GM12875 (cell line): ENCODE results near the gene PCDH7.

Source experiments
- H3K4me3 ChIP-seq: one replicate; pipeline ENCODE4 v1.5.1; 2011; ENCODE audit warnings: low read depth, low read length, control low read depth
- TF ChIP-seq, protein P1 (sequence below): IDR thresholded peaks from 2 replicates; pipeline ENCODE4 v1.5.1; 2011; ENCODE audit warnings: low read depth, mild to moderate bottlenecking, control low read depth, inconsistent platforms, low read length, moderate library complexity, borderline replicate concordance; ENCODE audit not compliant: insufficient read depth

The PCDH7 gene

DNA sequence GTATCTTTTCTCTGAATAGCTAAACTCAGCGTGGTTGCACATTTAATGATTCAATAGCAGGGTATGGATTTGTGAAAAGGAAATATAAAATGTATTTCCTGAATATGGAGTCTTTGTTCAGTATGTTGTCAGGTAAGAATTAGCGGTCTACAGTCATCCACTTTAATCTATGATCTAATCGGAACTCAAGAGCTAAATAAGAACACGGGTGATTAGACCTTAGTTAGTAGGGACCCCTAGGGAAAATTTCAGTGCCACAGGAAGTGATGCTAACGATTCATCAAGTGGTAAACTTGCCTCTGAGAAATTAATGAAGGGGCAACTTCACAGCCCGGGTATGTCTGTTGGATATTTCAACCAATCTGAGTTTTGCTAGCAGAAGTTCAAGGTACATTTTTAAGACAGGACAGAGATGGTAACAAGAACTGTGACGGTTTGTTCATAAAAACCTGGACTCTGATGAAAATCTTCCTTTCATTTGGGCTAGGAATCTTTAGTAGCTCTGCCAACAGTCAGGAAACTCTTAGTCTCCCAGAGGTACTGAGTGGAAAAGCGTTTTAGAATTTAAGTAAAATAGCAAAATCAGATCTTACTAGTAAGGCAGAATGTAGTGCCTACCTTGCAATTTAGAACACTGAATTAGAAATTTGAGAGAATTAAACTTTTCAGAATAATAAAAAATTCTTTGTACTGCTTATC lies 47.1 kb downstream of the PCDH7 start:
- H3K4me3 ChIP-seq = no peak overlapping the region
- TF ChIP-seq, protein P1, sequence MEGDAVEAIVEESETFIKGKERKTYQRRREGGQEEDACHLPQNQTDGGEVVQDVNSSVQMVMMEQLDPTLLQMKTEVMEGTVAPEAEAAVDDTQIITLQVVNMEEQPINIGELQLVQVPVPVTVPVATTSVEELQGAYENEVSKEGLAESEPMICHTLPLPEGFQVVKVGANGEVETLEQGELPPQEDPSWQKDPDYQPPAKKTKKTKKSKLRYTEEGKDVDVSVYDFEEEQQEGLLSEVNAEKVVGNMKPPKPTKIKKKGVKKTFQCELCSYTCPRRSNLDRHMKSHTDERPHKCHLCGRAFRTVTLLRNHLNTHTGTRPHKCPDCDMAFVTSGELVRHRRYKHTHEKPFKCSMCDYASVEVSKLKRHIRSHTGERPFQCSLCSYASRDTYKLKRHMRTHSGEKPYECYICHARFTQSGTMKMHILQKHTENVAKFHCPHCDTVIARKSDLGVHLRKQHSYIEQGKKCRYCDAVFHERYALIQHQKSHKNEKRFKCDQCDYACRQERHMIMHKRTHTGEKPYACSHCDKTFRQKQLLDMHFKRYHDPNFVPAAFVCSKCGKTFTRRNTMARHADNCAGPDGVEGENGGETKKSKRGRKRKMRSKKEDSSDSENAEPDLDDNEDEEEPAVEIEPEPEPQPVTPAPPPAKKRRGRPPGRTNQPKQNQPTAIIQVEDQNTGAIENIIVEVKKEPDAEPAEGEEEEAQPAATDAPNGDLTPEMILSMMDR = no peak

- TF ChIP-seq, protein P1 = no peak
- no peak overlapping the region for H3K4me3 ChIP-seq
Observed at GRCh38 chr4:30768277-30768676, 48.1 kb downstream of the PCDH7 start.

DNA sequence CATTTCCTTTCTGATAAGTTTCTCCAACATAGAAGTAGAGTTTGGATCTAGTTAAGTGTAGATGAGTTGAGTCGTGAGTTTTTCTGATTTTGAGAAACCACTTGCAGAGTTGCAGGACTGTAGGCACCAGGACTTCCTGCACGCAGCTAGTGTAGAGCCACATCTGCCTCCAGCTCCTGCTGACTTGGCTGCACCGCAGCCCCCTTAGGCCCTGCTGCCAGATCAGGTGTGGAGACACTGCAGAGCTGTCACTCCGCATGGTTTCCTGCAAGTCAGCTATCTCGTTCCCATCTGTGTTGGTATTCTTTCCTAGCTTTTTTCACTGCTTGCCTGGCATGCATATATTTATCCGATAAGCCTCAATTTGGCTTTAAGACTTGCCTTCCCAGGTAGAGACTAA lies 48.9 kb downstream of the PCDH7 start:
- H3K4me3 ChIP-seq = no peak overlapping the region
- TF ChIP-seq, protein P1 = no peak

GRCh38 chr4:30770049-30770549 lies 49.9 kb downstream of the PCDH7 start:
- H3K4me3 ChIP-seq = no peak overlapping the region
- TF ChIP-seq, protein P1 = no peak

DNA sequence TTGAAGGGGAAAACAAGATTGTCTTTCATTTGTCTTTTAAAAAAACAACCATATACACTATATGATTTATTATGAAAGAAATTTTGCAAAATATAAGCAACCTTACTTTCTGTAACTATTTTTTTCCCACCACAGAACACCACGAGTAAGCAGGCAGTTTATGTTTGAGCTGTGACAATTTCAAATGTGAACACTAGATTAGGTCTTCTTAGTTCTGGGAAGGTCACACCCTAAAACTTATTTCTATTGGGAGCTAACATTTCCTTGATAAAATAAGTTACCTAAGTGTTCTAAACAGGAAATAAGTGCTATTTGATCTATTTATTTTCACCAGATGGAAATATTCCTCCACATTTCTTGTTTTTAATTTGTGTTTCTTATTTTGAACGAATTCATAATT lies 50.6 kb downstream of the PCDH7 start:
- TF ChIP-seq, protein P1 = no peak
- no peak overlapping the region for H3K4me3 ChIP-seq

DNA sequence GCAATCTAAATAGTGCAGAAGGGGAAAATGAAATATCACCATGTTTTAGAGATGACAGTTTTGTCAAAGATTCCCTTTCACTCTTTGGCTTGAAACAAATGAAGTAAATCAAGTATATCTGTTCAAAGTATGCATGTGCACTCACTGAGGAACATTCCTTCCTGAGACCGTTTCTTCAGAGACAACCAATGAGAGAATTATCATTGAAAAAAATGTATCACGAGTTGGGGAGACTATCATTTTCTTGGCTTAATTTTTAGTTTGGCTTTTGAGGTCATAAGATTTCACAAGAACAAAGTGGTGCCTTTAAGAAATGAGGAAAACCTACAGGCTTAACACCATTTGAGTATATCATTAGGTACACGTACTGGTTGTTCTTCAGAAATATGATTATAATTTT lies 56.3 kb downstream of the PCDH7 start:
- TF ChIP-seq, protein P1 = no peak
- no peak overlapping the region for H3K4me3 ChIP-seq

DNA sequence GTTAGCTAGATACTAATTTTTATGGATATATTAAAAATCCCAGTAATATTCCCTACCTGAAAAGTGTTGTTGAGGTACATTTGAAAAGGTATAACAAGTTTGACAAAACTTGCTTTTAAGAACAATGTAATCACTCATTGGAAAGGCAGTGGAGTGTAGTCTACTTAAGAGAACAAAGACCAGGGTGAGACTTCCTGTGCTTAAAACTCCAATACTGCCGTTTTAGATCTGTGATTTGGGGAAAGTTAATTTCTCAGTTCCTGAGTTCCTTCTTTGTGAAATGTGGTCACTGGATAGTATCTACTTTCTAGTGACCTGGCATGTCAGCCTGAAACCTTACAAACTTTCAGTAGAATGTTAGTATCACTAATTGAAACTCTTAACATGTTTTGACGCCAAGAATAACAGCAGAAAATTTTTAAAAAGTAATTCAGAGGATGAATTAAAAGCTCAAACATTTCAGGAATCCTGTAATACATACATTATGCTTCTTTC lies 56.8 kb downstream of the PCDH7 start:
- TF ChIP-seq, protein P1 = no peak
- no peak overlapping the region for H3K4me3 ChIP-seq
